Retinal pigment epithelial cell (primary cell): ENCODE measurements around the gene GALNT9.

Experiments
- DNase-seq: peaks from one replicate; pipeline ENCODE4 v3.0.0-alpha.2; 2010; ENCODE audit warnings: low read depth
- H3K4me3 ChIP-seq: 2 replicates; pipeline ENCODE4 v1.5.1; 2011; ENCODE audit warnings: mild to moderate bottlenecking, low read length, control low read depth, moderate library complexity
- CTCF ChIP-seq: conservative IDR thresholded peaks from 2 replicates; pipeline ENCODE4 v1.5.1; 2011; ENCODE audit warnings: low read depth, low read length, control low read depth, inconsistent platforms

GALNT9 gene

GRCh38 chr12:132259364-132259871, 70.0 kb downstream of the GALNT9 start:
- no peak for DNase-seq
- no peak overlapping the region for H3K4me3 ChIP-seq
- TF ChIP-seq CTCF = no peak

- no peak for TF ChIP-seq CTCF
- DNase-seq = no peak
- H3K4me3 ChIP-seq = no peak overlapping the region
These were observed 70.8 kb downstream of the GALNT9 start for GRCh38 chr12:132258543-132258942.

- no peak overlapping the region for H3K4me3 ChIP-seq
- DNase-seq = no peak
- TF ChIP-seq CTCF = no peak
These were observed 71.4 kb downstream of the GALNT9 start for GRCh38 chr12:132257955-132258490.

- no peak for TF ChIP-seq CTCF
- DNase-seq = no peak
- H3K4me3 ChIP-seq = no peak overlapping the region
These were observed 72.0 kb downstream of the GALNT9 start for GRCh38 chr12:132257206-132257954.

GRCh38 chr12:132256646-132257045, 72.7 kb downstream of the GALNT9 start:
- no peak for TF ChIP-seq CTCF
- no peak for DNase-seq

GRCh38 chr12:132255642-132256041, 73.7 kb downstream of the GALNT9 start:
- no peak for TF ChIP-seq CTCF
- no peak for DNase-seq
- no peak overlapping the region for H3K4me3 ChIP-seq

More at GRCh38 chr12:132256646-132257045, 72.7 kb downstream of the GALNT9 start:
- H3K4me3 ChIP-seq = no peak overlapping the region
